Pancreas (tissue), 10 donors: ENCODE measurements around the gene ERAL1. TPM values are rescaled to one million over a fixed set of nuclear protein-coding genes. Genes with fewer than 3 reads are reported as not detected.

Source experiments
- ATAC-seq, 4 donors: fragments of 200-7000 bp; cut with Tn5 transposase; one replicate each; pipeline versions ENCODE4 v1.8.0 to v1.9.1; 2020; ENCODE audit warnings: mild to moderate bottlenecking in 4 of 4, moderate library complexity in 4 of 4
- DNase-seq, 6 donors: peaks; one replicate each; pipeline ENCODE4 v3.0.0-alpha.2; 2020
- FAIRE-seq: peaks from 2 replicates; lab custom pipeline; 2012; peaks lifted over from hg19 to GRCh38; lab: Jason Lieb, UNC
- H3K27ac ChIP-seq, 4 donors: fragments of 200-600 bp; sonication (generic); 1 replicate in 3 of 4; 2 replicates in 1 of 4; pipeline versions ENCODE4 v1.5.0 to v1.8.0; 2020
- H3K27me3 ChIP-seq, 4 donors: fragments of 200-600 bp; one replicate each; pipeline ENCODE4 v1.8.0; 2021
- H3K36me3 ChIP-seq, 3 donors: fragments of 200-600 bp; sonication (generic) in 1 of 3; one replicate each; pipeline versions ENCODE4 v1.5.0 to v1.8.0; 2020 to 2021
- H3K4me1 ChIP-seq, 3 donors: fragments of 200-600 bp; one replicate each; pipeline ENCODE4 v1.8.0; 2021
- H3K4me3 ChIP-seq, 4 donors: fragments of 200-600 bp; sonication (generic) in 2 of 4; one replicate each; pipeline versions ENCODE4 v1.5.0 to v1.8.0; 2020 to 2021
- H3K9me3 ChIP-seq, 4 donors: fragments of 200-600 bp; one replicate each; pipeline ENCODE4 v1.8.0; 2021
- WGBS, 2 donors: extraction: QIAGEN DNeasy Blood & Tissue Kit; methylation state at CpG; one replicate each; pipeline ENCODE4 v1.1.7; 2013; 5-methylcytosine and 5-hydroxymethylcytosine counted together
- intact Hi-C, 3 donors: fragments of 100-400 bp; cut with DNase I; formaldehyde crosslinking; loops; one replicate each; pipeline versions ENCODE4 v1.11.1 to v1.14.2; 2022
- polyA plus RNA-seq, 2 donors: library from polyadenylated mRNA; stranded (reverse); fragments of 200-250 nt; gene quantifications; one replicate each; pipeline ENCODE4 v1.2.3, GENCODE V29; 2013
- total RNA-seq, 6 donors: library from RNA; stranded (reverse); fragmentation: NEBNext Ultra II Directional in 4 of 6; extraction: Animal tissue kit (Norgen Biotek cat#: 25700) in 4 of 6; gene quantifications; one replicate each; pipeline versions ENCODE4 v1.2.1 to v1.2.4, GENCODE V29; 2021 to 2023
- TF ChIP-seq, protein P1 (sequence below), 4 donors: fragments of 200-600 bp; sonication (generic) in 3 of 4; IDR thresholded peaks; one replicate each; pipeline versions ENCODE4 v1.5.0 to v1.8.0; 2021; ENCODE audit warnings: antibody characterized with exemption in 4 of 4
- donor health status: healthy with polysubstance abuse.
- donor health status: DM: no; HTN: no; CAD: no; lungs with moderate emphysema.
- donor health status: DM: no; HTN: no; CAD: no.
- donor health status: control.
- donor health status: control.
- donor health status: Bipolar disorder and iron deficiency.
- donor health status: DM: yes; HTN: yes; CAD: no.
- donor health status: DM: no; HTN: no; CAD: no.
- donor health status: DM: no; HTN: no; CAD: no.
- donor health status: DM: yes; HTN: yes; CAD: no.

Gene ERAL1
- total and polyA plus RNA-seq, 8 donors: 11.7 to 36.8 (median 17.1) TPM

DNA sequence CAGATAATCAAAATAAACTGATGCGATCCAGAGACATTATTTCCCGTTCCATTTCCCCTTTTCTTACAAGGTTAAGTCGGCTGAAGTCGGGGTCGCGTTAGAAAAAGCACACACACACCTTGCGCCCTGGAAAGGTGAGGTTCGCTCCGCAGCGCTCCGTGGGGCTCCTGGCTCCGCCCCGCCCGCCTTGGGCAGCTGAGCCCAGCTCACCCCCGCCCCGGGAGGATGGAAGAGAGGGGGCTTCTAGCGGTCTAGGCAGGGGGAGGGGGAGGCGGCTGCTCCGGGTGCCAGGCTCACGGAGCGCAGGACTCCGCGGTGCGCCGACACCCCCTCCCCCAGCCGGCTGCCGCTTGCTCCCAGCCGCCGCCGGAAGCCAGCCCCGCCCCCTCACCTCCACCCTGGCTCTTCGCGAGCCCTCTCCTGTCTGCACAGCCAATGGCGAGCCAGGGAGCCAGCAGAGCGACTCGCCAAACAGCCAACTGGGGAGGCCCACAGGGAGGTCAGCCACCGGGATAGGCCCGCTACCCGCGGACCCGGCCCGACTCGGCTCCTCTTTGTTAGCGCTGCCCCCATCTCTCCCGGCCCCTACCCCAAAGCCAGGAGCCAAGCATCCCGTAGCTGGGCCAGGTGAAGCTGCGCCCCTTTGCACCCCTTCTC lies 42.6 kb upstream of the ERAL1 start:
- DNase-seq: peak; percentile 96 to 99 (median 98)
- TF ChIP-seq, protein P1, sequence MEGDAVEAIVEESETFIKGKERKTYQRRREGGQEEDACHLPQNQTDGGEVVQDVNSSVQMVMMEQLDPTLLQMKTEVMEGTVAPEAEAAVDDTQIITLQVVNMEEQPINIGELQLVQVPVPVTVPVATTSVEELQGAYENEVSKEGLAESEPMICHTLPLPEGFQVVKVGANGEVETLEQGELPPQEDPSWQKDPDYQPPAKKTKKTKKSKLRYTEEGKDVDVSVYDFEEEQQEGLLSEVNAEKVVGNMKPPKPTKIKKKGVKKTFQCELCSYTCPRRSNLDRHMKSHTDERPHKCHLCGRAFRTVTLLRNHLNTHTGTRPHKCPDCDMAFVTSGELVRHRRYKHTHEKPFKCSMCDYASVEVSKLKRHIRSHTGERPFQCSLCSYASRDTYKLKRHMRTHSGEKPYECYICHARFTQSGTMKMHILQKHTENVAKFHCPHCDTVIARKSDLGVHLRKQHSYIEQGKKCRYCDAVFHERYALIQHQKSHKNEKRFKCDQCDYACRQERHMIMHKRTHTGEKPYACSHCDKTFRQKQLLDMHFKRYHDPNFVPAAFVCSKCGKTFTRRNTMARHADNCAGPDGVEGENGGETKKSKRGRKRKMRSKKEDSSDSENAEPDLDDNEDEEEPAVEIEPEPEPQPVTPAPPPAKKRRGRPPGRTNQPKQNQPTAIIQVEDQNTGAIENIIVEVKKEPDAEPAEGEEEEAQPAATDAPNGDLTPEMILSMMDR (IDR thresholded peaks at IDR 0.05): no peak
- Histone ChIP-seq H3K36me3 (no peaks in the 10 kb centered on the region), H3K27ac (peak overlapping the region; percentile 74 to 89 (median 82)), H3K27me3 (no peaks in the 10 kb centered on the region), H3K4me1 (peaks cover 0 to 22% (median 20%) of the 10 kb centered on the region in 3 donors), H3K4me3 (peak overlapping the region; percentile 74 to 91 (median 89)), H3K9me3 (no peaks in the 10 kb centered on the region)
- no peak for FAIRE-seq
- intact Hi-C loops: no loop called here
- ATAC-seq: peak; percentile 99 to 100 (median 100)
- 0% methylated on average over 35 to 46 of the region's 47 CpGs for WGBS, 2 donors

DNA sequence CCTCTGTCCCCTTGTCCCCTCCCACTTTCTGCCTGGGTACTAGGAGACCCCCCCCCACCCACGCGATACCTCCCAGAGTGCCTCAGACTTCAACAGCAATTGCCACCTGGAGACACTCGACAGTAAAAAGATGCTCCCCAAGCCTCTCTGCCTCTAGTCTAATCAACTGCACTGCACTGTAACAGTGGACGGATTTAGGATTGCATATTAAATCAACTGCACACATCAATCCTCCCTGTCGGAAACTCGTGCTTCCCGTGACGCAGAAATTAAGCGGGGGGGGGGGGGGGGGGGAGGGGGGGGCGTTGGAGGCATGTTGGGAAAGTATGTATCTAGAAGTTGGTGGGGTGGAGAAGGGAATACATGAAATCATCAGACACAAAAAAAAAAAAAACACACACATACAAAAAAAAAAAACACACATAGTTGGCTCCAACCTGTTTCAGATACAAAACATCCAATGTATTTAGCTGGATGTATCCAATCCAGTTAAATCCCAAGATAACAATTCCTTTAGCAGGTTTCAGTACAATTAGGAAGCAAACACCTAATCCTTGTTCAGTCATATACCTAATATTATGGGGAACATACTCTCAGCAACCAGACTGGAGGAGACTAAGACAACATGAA lies 42.0 kb upstream of the ERAL1 start:
- DNase-seq (no peak), FAIRE-seq (no peak), ATAC-seq (peak; percentile 15 to 41 (median 35))
- intact Hi-C loops: no loop called here
- Histone ChIP-seq H3K4me3 (peak overlapping the region; percentile 74 to 91 (median 89)), H3K9me3 (no peaks in the 10 kb centered on the region), H3K4me1 (peaks cover 0 to 15% (median 14%) of the 10 kb centered on the region in 3 donors), H3K27me3 (no peaks in the 10 kb centered on the region), H3K27ac (peak overlapping the region; percentile 74 to 89 (median 82)), H3K36me3 (no peaks in the 10 kb centered on the region)
- TF ChIP-seq, protein P1 (IDR thresholded peaks at IDR 0.05): no peak
- 0% methylated on average over 9 of the region's 10 CpGs for WGBS, 2 donors

DNA sequence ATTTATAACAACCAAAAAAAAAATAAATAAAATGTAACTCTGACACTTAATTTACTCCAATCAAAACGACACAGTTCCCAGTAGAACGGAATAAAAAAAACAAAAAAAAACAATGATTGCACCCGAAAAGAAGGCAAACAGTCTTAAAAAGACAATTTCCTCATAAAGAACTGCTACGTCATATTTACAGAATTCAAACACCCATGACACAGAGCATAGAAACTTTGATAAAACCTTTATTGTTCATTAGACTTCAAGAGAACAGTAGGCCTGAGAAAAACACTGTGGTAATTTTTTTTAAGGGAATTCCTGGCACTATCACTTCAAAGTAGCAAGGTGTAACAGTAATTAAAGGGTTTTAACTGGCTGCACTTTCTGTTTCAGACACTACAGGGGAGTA lies 38.3 kb upstream of the ERAL1 start:
- intact Hi-C loops: no loop called here
- WGBS, 2 donors: 73 to 87% methylated on average over 4 of the region's 4 CpGs

DNA sequence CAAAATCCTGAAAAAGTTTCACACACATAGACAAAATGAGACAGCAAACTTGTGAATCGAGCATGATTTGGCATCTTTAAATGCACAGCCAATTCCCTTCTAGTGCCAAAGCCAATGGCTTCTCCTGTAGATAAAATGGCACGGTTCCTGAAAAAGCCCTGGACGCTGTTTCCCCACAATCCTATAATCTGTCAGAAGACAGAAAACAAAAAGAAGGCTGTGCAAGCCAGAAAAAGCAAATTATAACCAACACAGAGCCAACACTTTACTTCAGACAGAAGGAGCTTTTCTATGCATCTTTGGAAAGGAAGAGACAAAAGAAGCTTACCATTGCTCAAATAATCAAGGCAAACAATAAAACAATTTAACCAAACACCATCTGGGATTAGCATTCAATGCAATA lies 36.0 kb upstream of the ERAL1 start:
- TF ChIP-seq, protein P1 (IDR thresholded peaks at IDR 0.05): no peak

More for the DNA sequence above, 38.3 kb upstream of the ERAL1 start:
- FAIRE-seq: no peak
- Histone ChIP-seq H3K36me3 (no peaks in the 10 kb centered on the region), H3K4me1 (no peaks in the 10 kb centered on the region), H3K9me3 (no peaks in the 10 kb centered on the region), H3K4me3 (no peak overlapping the region), H3K27ac (no peak overlapping the region), H3K27me3 (no peaks in the 10 kb centered on the region)
- TF ChIP-seq, protein P1 (IDR thresholded peaks at IDR 0.05): no peak
- no peak for ATAC-seq
- DNase-seq: no peak

DNA sequence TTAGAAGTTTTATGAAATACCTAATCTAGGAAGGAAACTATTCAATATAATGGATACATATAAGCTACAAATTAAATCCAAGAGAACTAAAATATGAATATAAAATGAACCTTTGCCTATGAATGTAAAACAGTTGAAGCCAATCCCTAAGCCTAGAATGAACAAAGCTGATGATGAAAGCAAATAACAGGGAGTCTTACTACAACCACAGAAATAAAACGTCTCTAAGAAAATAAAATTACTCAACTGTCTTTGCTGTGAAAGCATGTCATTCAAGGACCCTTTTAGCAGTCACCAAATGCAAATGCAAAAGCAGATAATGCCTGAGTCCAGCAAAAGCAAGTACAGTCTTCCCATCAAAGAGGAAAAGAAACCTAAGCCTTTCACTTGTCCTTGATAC lies 35.2 kb upstream of the ERAL1 start:
- Histone ChIP-seq H3K4me1 (no peaks in the 10 kb centered on the region), H3K27ac (no peak overlapping the region), H3K4me3 (no peak overlapping the region), H3K27me3 (no peaks in the 10 kb centered on the region), H3K36me3 (no peaks in the 10 kb centered on the region), H3K9me3 (no peaks in the 10 kb centered on the region)
- TF ChIP-seq, protein P1 (IDR thresholded peaks at IDR 0.05): no peak
- FAIRE-seq (no peak), DNase-seq (no peak), ATAC-seq (no peak)
- WGBS, 2 donors: 10 to 21% methylated on average over 1 of the region's 1 CpG
- intact Hi-C loops: no loop called here

More for the DNA sequence above, 36.0 kb upstream of the ERAL1 start:
- Histone ChIP-seq H3K27me3 (no peaks in the 10 kb centered on the region), H3K4me1 (no peaks in the 10 kb centered on the region), H3K4me3 (no peak overlapping the region), H3K9me3 (no peaks in the 10 kb centered on the region), H3K36me3 (no peaks in the 10 kb centered on the region), H3K27ac (no peak overlapping the region)
- intact Hi-C loops: no loop called here
- ATAC-seq: no peak
- 85 to 86% methylated on average over 3 of the region's 3 CpGs for WGBS, 2 donors
- no peak for FAIRE-seq
- no peak for DNase-seq
